ENCODE measurements around the gene PRDM11.

Gene PRDM11

GRCh38 chr11:45147017-45147728 is 734 bp downstream of the PRDM11 start:
- peak; percentile 94 for DNase-seq (ENCODE audit: low spot score)
- Mint-ChIP-seq H3K4me1 (ENCODE audit: low read depth) (peaks cover 9% of the 10 kb centered on the region), H3K4me3 (peak overlapping the region; percentile 74), H3K9me3 (peaks cover 10% of the 10 kb centered on the region), H3K27me3 (ENCODE audit: low read depth) (peaks cover 43% of the 10 kb centered on the region), H3K27ac (peak overlapping the region; percentile 61), H3K36me3 (ENCODE audit: low read depth) (peaks cover 1% of the 10 kb centered on the region)

- peaks cover 9% of the 10 kb centered on the region for H3K4me1 Mint-ChIP-seq (ENCODE audit: low read depth)
- peaks cover 1% of the 10 kb centered on the region for H3K36me3 Mint-ChIP-seq (ENCODE audit: low read depth)
- peaks cover 10% of the 10 kb centered on the region for H3K9me3 Mint-ChIP-seq
- DNase-seq (ENCODE audit: low spot score), result no peak
- peak overlapping the region; percentile 74 for H3K4me3 Mint-ChIP-seq
- no peak overlapping the region for H3K27ac Mint-ChIP-seq
- peaks cover 40% of the 10 kb centered on the region for H3K27me3 Mint-ChIP-seq (ENCODE audit: low read depth)
These were observed 1.6 kb downstream of the PRDM11 start for GRCh38 chr11:45147891-45148675.

- Mint-ChIP-seq H3K27ac (no peak overlapping the region), H3K27me3 (ENCODE audit: low read depth) (peaks cover 27% of the 10 kb centered on the region), H3K36me3 (ENCODE audit: low read depth) (peaks cover 1% of the 10 kb centered on the region), H3K9me3 (peaks cover 10% of the 10 kb centered on the region), H3K4me1 (ENCODE audit: low read depth) (peaks cover 9% of the 10 kb centered on the region), H3K4me3 (no peak overlapping the region)
- DNase-seq (ENCODE audit: low spot score), result no peak
These were observed 3.1 kb downstream of the PRDM11 start for GRCh38 chr11:45149483-45150056.

- peaks cover 1% of the 10 kb centered on the region for H3K36me3 Mint-ChIP-seq (ENCODE audit: low read depth)
- no peak overlapping the region for H3K4me3 Mint-ChIP-seq
- H3K27me3 Mint-ChIP-seq (ENCODE audit: low read depth), result peaks cover 21% of the 10 kb centered on the region
- H3K4me1 Mint-ChIP-seq (ENCODE audit: low read depth), result peaks cover 9% of the 10 kb centered on the region
- H3K9me3 Mint-ChIP-seq, result peaks cover 10% of the 10 kb centered on the region
- no peak overlapping the region for H3K27ac Mint-ChIP-seq
- DNase-seq (ENCODE audit: low spot score), result no peak
These were observed 3.9 kb downstream of the PRDM11 start for GRCh38 chr11:45150301-45150700.

GRCh38 chr11:45150943-45151342 is 4.5 kb downstream of the PRDM11 start:
- no peak overlapping the region for H3K4me3 Mint-ChIP-seq

GRCh38 chr11:45151362-45151982 is 5.0 kb downstream of the PRDM11 start:
- H3K4me1 Mint-ChIP-seq (ENCODE audit: low read depth), result peaks cover 3% of the 10 kb centered on the region

More at GRCh38 chr11:45150943-45151342, 4.5 kb downstream of the PRDM11 start:
- H3K27ac Mint-ChIP-seq, result no peak overlapping the region
- H3K4me1 Mint-ChIP-seq (ENCODE audit: low read depth), result peaks cover 4% of the 10 kb centered on the region
- H3K27me3 Mint-ChIP-seq (ENCODE audit: low read depth), result peaks cover 15% of the 10 kb centered on the region
- H3K36me3 Mint-ChIP-seq (ENCODE audit: low read depth), result peaks cover 1% of the 10 kb centered on the region
- peaks cover 10% of the 10 kb centered on the region for H3K9me3 Mint-ChIP-seq
- DNase-seq (ENCODE audit: low spot score), result no peak

GRCh38 chr11:45152740-45153595 is 6.5 kb downstream of the PRDM11 start:
- Mint-ChIP-seq H3K27me3 (ENCODE audit: low read depth) (peaks cover 11% of the 10 kb centered on the region), H3K36me3 (ENCODE audit: low read depth) (peaks cover 1% of the 10 kb centered on the region), H3K9me3 (peaks cover 10% of the 10 kb centered on the region), H3K4me1 (ENCODE audit: low read depth) (no peaks in the 10 kb centered on the region), H3K27ac (no peak overlapping the region), H3K4me3 (no peak overlapping the region)
- DNase-seq (ENCODE audit: low spot score), result no peak

More at GRCh38 chr11:45151362-45151982, 5.0 kb downstream of the PRDM11 start:
- H3K36me3 Mint-ChIP-seq (ENCODE audit: low read depth), result peaks cover 1% of the 10 kb centered on the region
- no peak for DNase-seq (ENCODE audit: low spot score)
- H3K4me3 Mint-ChIP-seq, result no peak overlapping the region
- H3K27me3 Mint-ChIP-seq (ENCODE audit: low read depth), result peaks cover 11% of the 10 kb centered on the region
- no peak overlapping the region for H3K27ac Mint-ChIP-seq
- peaks cover 10% of the 10 kb centered on the region for H3K9me3 Mint-ChIP-seq

GRCh38 chr11:45154276-45154675 is 7.8 kb downstream of the PRDM11 start:
- DNase-seq (ENCODE audit: low spot score), result no peak
- H3K36me3 Mint-ChIP-seq (ENCODE audit: low read depth), result peaks cover 1% of the 10 kb centered on the region
- H3K4me3 Mint-ChIP-seq, result no peak overlapping the region
- H3K9me3 Mint-ChIP-seq, result peaks cover 4% of the 10 kb centered on the region
- H3K4me1 Mint-ChIP-seq (ENCODE audit: low read depth), result no peaks in the 10 kb centered on the region
- H3K27ac Mint-ChIP-seq, result no peak overlapping the region
- H3K27me3 Mint-ChIP-seq (ENCODE audit: low read depth), result peaks cover 4% of the 10 kb centered on the region

GRCh38 chr11:45155058-45155551 is 8.7 kb downstream of the PRDM11 start:
- DNase-seq (ENCODE audit: low spot score), result no peak
- H3K4me1 Mint-ChIP-seq (ENCODE audit: low read depth), result no peaks in the 10 kb centered on the region
- H3K9me3 Mint-ChIP-seq, result no peaks in the 10 kb centered on the region
- peaks cover 1% of the 10 kb centered on the region for H3K27me3 Mint-ChIP-seq (ENCODE audit: low read depth)
- no peak overlapping the region for H3K27ac Mint-ChIP-seq
- H3K4me3 Mint-ChIP-seq, result no peak overlapping the region
- H3K36me3 Mint-ChIP-seq (ENCODE audit: low read depth), result peaks cover under 1% of the 10 kb centered on the region

GRCh38 chr11:45155627-45156180 is 9.3 kb downstream of the PRDM11 start:
- H3K4me1 Mint-ChIP-seq (ENCODE audit: low read depth), result no peaks in the 10 kb centered on the region

GRCh38 chr11:45156201-45156600 is 9.8 kb downstream of the PRDM11 start:
- Mint-ChIP-seq H3K9me3 (no peaks in the 10 kb centered on the region), H3K27ac (no peak overlapping the region), H3K4me3 (no peak overlapping the region), H3K27me3 (ENCODE audit: low read depth) (no peaks in the 10 kb centered on the region), H3K4me1 (ENCODE audit: low read depth) (no peaks in the 10 kb centered on the region), H3K36me3 (ENCODE audit: low read depth) (no peaks in the 10 kb centered on the region)
- no peak for DNase-seq (ENCODE audit: low spot score)

More at GRCh38 chr11:45155627-45156180, 9.3 kb downstream of the PRDM11 start:
- no peak for DNase-seq (ENCODE audit: low spot score)
- Mint-ChIP-seq H3K9me3 (no peaks in the 10 kb centered on the region), H3K4me3 (no peak overlapping the region), H3K27me3 (ENCODE audit: low read depth) (no peaks in the 10 kb centered on the region), H3K27ac (no peak overlapping the region), H3K36me3 (ENCODE audit: low read depth) (no peaks in the 10 kb centered on the region)

GRCh38 chr11:45156741-45157140 is 10.3 kb downstream of the PRDM11 start:
- DNase-seq (ENCODE audit: low spot score), result no peak
- H3K9me3 Mint-ChIP-seq, result no peaks in the 10 kb centered on the region
- H3K36me3 Mint-ChIP-seq (ENCODE audit: low read depth), result no peaks in the 10 kb centered on the region
- no peak overlapping the region for H3K4me3 Mint-ChIP-seq
- H3K4me1 Mint-ChIP-seq (ENCODE audit: low read depth), result no peaks in the 10 kb centered on the region
- no peak overlapping the region for H3K27ac Mint-ChIP-seq
- no peaks in the 10 kb centered on the region for H3K27me3 Mint-ChIP-seq (ENCODE audit: low read depth)
